Breast epithelium (tissue), 3 donors: ENCODE measurements around the gene TRAM1L1.

Source experiments
- POLR2A ChIP-seq: fragments of 450-650 bp; IDR thresholded peaks from one replicate; pipeline ENCODE4 v1.6.1; 2016; ENCODE audit warnings: antibody characterized with exemption, mild to moderate bottlenecking, moderate library complexity
- POLR2AphosphoS5 ChIP-seq, 3 donors: sonication (generic); formaldehyde crosslinking; IDR thresholded peaks; one replicate each; pipeline ENCODE4 v1.6.1; 2017; ENCODE audit warnings: antibody characterized with exemption in 3 of 3
- TF ChIP-seq, protein P1 (sequence below), 3 donors: fragments of 450-650 bp; IDR thresholded peaks; one replicate each; pipeline ENCODE4 v1.5.1; 2016 to 2017; ENCODE audit warnings: antibody characterized with exemption in 3 of 3, mild to moderate bottlenecking in 3 of 3, moderate library complexity in 3 of 3

DNA sequence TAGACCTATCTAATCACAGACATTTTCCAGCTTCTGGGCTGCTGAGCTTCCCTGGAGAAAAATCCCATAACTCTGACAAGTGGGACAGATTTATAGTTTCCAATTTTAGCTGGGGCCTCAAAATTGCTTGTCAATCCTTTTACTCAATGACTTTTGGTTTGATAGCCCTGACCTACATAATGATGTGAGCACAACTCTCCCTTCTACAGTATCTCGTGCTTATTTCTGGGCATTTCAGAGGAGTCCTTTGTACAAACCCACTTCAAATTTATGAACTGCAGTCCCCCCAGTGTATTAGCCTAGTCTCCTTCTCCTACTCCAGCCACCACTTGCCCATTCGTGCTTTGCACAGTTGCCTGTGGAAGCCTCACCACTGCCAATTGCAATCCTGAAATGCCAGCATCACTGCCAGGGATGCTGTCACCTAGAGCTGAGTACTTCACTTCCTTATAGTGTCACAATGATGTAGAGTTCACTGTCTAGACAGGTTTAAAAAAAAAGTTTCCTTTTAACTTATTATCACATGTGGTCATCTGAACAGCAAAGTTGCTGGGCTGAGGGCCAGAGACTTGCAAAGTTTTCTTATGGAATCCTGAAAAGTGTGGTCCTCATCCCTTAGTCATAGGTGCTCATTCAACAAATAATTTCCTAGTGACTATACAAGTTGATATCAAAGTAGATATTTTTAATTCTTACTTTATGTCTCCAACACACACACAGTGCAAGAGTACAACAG lies 21.2 kb downstream of the TRAM1L1 start:
- TF ChIP-seq, protein P1, sequence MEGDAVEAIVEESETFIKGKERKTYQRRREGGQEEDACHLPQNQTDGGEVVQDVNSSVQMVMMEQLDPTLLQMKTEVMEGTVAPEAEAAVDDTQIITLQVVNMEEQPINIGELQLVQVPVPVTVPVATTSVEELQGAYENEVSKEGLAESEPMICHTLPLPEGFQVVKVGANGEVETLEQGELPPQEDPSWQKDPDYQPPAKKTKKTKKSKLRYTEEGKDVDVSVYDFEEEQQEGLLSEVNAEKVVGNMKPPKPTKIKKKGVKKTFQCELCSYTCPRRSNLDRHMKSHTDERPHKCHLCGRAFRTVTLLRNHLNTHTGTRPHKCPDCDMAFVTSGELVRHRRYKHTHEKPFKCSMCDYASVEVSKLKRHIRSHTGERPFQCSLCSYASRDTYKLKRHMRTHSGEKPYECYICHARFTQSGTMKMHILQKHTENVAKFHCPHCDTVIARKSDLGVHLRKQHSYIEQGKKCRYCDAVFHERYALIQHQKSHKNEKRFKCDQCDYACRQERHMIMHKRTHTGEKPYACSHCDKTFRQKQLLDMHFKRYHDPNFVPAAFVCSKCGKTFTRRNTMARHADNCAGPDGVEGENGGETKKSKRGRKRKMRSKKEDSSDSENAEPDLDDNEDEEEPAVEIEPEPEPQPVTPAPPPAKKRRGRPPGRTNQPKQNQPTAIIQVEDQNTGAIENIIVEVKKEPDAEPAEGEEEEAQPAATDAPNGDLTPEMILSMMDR (IDR thresholded peaks at IDR 0.05): no peak
- TF ChIP-seq POLR2A (no peak), POLR2AphosphoS5 (IDR thresholded peaks at IDR 0.05) (no peak)
